ENCODE results near the gene KCNQ2. TPM values are rescaled to one million over a fixed set of nuclear protein-coding genes. Genes with fewer than 3 reads are reported as not detected.

The KCNQ2 gene
- total and polyA plus RNA-seq, 3 donors from 2014 or later: 36.2 to 60.9 (median 49.2) TPM

GRCh38 chr20:63425846-63426485 is 46.5 kb downstream of the KCNQ2 start:
- Histone ChIP-seq H3K4me3 (no peak overlapping the region), H3K4me1 (no peaks in the 10 kb centered on the region), H3K27me3 (no peaks in the 10 kb centered on the region), H3K36me3 (ENCODE audit: low read depth, missing control alignments) (no peaks in the 10 kb centered on the region), H3K9me3 (no peaks in the 10 kb centered on the region), H3K27ac (no peak overlapping the region)
- TF ChIP-seq POLR2A (IDR thresholded peaks at IDR 0.05) (no peak), CTCF (IDR thresholded peaks at IDR 0.05) (no peak)
- intact Hi-C loops (cut with DNase I; ENCODE audit: low total_unique reads): no loop called here
- WGBS, 2 donors: 92 to 94% methylated on average over 26 to 27 of the region's 27 CpGs
- DNase-seq: no peak

- Histone ChIP-seq H3K9me3 (no peaks in the 10 kb centered on the region), H3K27me3 (no peaks in the 10 kb centered on the region), H3K27ac (no peak overlapping the region), H3K36me3 (ENCODE audit: low read depth, missing control alignments) (no peaks in the 10 kb centered on the region), H3K4me1 (no peaks in the 10 kb centered on the region), H3K4me3 (no peak overlapping the region)
- intact Hi-C loops (cut with DNase I; ENCODE audit: low total_unique reads): no loop called here
- WGBS, 2 donors: 93 to 94% methylated on average over 25 of the region's 25 CpGs
- no peak for DNase-seq
- TF ChIP-seq CTCF (IDR thresholded peaks at IDR 0.05) (no peak), POLR2A (IDR thresholded peaks at IDR 0.05) (no peak)
Observed at GRCh38 chr20:63424613-63425012, 47.8 kb downstream of the KCNQ2 start.

GRCh38 chr20:63423751-63424150 is 48.7 kb downstream of the KCNQ2 start:
- intact Hi-C loops (cut with DNase I; ENCODE audit: low total_unique reads): no loop called here
- 53 to 55% methylated on average over 20 to 21 of the region's 21 CpGs for WGBS, 2 donors

GRCh38 chr20:63422653-63423052 is 49.8 kb downstream of the KCNQ2 start:
- no peaks in the 10 kb centered on the region for H3K27me3 ChIP-seq
- no peak for DNase-seq
- no peaks in the 10 kb centered on the region for H3K36me3 ChIP-seq (ENCODE audit: low read depth, missing control alignments)
- TF ChIP-seq CTCF (IDR thresholded peaks at IDR 0.05): no peak
- TF ChIP-seq POLR2A (IDR thresholded peaks at IDR 0.05): no peak
- H3K4me3 ChIP-seq: no peak overlapping the region
- no peaks in the 10 kb centered on the region for H3K9me3 ChIP-seq
- H3K27ac ChIP-seq: no peak overlapping the region
- WGBS, 2 donors: 85 to 86% methylated on average over 23 to 25 of the region's 25 CpGs
- intact Hi-C loops (cut with DNase I; ENCODE audit: low total_unique reads): no loop called here
- H3K4me1 ChIP-seq: no peaks in the 10 kb centered on the region

More at GRCh38 chr20:63423751-63424150, 48.7 kb downstream of the KCNQ2 start:
- Histone ChIP-seq H3K36me3 (ENCODE audit: low read depth, missing control alignments) (no peaks in the 10 kb centered on the region), H3K9me3 (no peaks in the 10 kb centered on the region), H3K27me3 (no peaks in the 10 kb centered on the region), H3K4me1 (no peaks in the 10 kb centered on the region), H3K4me3 (no peak overlapping the region), H3K27ac (no peak overlapping the region)
- TF ChIP-seq CTCF (IDR thresholded peaks at IDR 0.05) (no peak), POLR2A (IDR thresholded peaks at IDR 0.05) (no peak)
- no peak for DNase-seq

GRCh38 chr20:63421913-63422312 is 50.5 kb downstream of the KCNQ2 start:
- no peaks in the 10 kb centered on the region for H3K9me3 ChIP-seq
- DNase-seq: no peak
- H3K4me1 ChIP-seq: no peaks in the 10 kb centered on the region
- intact Hi-C loops (cut with DNase I; ENCODE audit: low total_unique reads): no loop called here
- no peaks in the 10 kb centered on the region for H3K36me3 ChIP-seq (ENCODE audit: low read depth, missing control alignments)
- no peaks in the 10 kb centered on the region for H3K27me3 ChIP-seq
- TF ChIP-seq CTCF (IDR thresholded peaks at IDR 0.05) (no peak), POLR2A (IDR thresholded peaks at IDR 0.05) (no peak)
- no peak overlapping the region for H3K27ac ChIP-seq
- no peak overlapping the region for H3K4me3 ChIP-seq
- 80 to 89% methylated on average over 4 to 17 of the region's 17 CpGs for WGBS, 2 donors

Data from testis (tissue), 3 donors.